Activated CD4-positive, CD25-positive, alpha-beta regulatory T cell treated with anti-CD3 and anti-CD28 coated beads, Interleukin-2, amount 50 U/mL, for 16 hours (primary cell): Measurements from ENCODE around the gene PURA.
"Not testable (repeated sequence)": the region's sequence is repeated elsewhere in the genome, so short reads cannot be mapped to it uniquely, and the experiment has no call there.

Experiments
- DNase-seq: peaks from one replicate; pipeline ENCODE4 v3.0.0-alpha.2; 2020; ENCODE audit warnings: low read depth, low spot score

The PURA gene

DNA sequence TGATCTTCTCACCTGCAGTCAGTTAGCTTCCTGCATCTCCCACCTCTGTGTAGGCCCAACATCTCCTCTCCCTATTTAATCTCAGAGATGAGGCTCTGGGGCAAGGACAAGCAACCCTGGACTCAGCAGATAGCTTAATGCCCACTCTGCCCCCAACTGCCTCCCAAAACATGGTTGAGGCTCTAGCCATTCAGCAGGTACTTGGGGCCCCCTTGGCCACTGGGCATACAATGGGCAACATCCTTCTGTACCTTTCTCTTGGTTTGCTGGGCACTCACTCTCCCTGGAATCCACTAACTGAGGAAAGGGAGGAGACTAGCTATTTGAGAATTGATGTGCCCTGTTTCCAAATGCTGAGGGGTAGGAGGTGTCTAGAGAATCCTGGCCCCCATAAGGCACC is 21.2 kb downstream of the PURA start:
- DNase-seq, result no peak

DNA sequence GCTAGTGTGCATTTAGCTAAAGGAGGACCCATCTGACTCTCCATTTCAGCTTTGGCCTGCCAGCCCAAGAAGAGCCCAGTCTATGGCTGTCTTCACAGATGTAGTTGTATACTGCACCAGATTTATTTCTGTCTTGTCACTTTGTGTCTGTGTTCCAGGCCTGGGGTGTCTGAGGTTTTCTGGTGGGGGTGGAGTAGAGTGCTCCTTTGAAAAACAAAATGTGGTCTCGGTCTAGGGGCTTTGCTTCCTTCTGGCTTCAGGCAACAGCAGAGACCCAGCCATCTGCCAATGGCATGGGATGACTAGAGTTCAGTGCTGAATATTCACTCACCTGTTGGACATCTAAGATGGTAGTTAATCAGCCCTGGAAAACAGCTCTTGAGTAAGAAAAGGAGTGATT is 22.7 kb downstream of the PURA start:
- no peak for DNase-seq

DNA sequence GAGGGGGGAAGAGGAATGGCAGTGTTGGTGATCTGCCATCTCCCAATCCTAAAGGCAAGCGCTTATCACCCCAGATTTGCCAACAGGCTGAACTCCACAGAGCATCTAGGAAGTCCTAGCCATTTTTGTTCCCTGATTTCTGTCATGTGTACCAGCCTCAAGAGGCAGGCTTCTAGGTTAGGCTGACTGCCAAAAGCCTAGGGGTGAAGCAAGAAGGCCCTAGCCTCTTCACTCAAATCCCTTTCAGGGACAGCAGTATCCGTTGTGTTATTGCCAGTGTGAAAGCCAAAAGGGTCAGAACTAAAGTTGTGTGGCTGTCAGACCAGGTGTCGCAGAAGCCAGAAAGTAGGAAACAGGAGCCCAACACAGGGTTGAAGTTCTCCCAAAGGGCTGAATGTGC is 26.5 kb downstream of the PURA start:
- DNase-seq, result no peak

- DNase-seq, result no peak
Observed at GRCh38 chr5:140141241-140141640, 27.3 kb downstream of the PURA start.

DNA sequence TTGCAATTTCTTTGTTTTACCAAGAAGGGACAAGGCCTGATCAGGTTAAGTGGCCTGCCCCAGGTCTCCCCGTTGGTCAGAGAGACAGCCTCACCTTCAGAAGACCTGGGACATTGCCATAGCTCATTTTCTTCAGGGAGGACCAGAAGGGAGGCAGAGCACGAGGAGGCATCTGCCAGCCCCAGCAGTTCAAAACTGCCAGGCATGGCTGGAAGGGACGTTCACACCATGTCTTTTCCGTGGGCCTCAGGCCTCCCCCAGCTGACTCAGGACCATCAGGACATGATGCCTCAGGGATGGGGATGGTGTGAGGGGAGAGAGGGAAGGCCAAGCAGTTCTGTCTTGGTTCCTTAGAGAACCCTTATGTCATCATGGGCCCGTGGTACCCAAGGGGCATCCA is 28.3 kb downstream of the PURA start:
- DNase-seq, result no peak

- DNase-seq, result no peak
Observed at GRCh38 chr5:140142856-140143255, 28.9 kb downstream of the PURA start.

GRCh38 chr5:140143521-140144258 is 29.8 kb downstream of the PURA start:
- DNase-seq, result no peak

DNA sequence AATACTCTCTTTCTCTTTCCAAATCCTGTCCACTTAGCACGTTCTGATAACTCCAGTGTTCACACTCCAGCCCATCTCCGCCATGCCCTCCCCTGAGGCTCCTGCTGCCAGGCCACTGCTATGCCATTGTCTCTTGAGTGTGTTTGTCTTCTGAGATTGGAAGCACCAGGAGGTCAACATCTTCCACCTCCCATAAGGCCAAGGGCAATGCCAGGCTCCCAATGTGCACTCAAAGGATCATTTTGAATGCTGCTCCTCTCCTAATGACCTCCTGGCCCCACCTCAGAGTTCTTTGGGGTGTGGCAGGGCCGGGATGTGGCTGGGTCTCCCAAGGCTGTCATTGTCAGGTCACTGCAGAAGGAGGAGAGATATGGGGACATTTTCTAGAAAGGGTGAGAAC is 31.3 kb downstream of the PURA start:
- no peak for DNase-seq

DNA sequence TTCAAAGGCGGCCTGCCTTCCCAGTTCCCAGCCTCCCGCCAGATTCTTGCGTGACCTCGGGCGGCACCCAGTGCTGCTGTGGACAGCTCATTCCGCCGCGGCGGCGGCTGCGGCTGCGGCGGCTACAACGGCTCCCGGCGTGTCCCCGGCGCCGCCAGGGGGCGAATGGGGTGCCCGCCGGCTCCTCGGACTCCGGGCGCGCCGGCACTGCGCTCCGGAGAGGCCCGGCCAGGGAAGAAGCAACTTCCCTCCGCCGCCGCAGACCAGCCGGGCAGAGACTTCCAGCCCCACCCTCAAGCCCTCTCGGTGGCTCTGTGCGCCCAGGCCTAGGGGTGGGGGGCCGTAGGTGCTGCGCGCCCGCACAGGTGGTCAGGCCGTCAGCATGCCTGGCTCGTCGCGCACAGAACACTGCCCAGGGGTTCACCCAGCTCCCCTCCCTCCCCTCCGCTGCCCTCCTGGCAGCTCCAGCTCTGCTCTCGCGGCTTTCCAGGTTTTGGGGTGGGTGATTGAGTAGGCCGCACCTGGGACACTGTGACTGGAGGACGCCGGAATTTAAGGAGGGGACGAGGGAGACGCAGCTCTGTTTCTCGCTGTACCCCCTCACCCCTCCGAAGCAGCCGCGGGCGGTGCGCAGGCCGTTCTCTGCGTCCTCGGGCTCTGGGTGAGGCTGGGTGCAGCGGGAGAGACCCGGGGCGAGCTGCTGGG is 32.1 kb downstream of the PURA start:
- DNase-seq, result no peak

DNA sequence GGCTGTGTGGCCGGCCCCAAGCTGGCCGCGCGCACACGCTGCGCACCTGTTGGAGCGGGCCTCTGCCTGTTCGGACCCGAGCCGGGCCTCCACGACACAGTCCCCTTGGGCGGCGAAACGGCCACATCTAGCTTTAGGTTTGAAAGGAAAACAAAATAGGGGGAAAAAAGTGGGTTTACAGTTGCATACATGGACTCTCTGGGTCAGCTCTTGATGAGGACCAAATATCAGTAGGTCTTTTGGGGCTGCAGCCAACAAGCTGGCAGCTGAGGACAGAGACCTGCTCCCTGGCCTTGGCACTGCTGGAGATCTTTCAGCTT is 32.6 kb downstream of the PURA start:
- DNase-seq, result no peak

GRCh38 chr5:140147460-140147859 is 33.6 kb downstream of the PURA start:
- DNase-seq, result no peak

DNA sequence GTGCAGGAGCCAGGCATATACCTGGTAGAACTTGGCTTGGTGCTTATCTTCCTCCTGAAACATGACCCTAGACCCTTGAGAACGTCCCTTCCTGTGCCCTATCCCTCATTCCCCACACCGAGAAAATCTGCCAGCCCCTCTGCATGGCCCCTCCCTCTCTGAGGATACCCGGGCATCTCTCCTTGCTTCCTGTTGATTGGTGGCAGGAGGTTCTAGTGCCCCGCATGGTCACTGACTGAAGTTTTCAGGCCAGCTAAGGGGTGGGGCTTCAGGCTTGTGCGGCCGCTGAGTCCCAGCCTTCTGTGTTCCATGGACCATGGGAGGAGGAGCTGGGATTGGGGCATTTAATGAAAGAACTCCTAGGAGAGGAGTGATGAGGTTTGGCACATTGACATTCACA is 34.6 kb downstream of the PURA start:
- no peak for DNase-seq

DNA sequence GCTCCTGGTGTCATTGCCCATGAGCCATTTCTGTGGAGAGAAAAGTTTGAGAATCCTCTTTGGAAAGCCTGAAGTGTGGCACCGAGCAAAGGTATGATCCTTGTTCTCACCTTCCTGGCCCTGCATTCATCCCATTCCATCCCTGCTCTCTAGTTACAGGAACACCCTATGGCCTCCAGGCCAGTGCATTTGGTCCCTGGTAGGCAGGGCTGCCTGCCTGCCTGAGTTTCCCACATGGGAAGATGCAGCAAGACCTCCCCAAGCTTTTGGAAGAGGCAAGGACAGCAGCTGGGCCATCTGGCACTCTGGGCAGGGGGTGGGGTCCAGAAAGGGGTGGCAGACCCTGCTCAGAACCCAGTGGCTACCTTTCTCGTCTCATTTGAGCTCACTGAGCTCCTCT is 36.3 kb downstream of the PURA start:
- no peak for DNase-seq

DNA sequence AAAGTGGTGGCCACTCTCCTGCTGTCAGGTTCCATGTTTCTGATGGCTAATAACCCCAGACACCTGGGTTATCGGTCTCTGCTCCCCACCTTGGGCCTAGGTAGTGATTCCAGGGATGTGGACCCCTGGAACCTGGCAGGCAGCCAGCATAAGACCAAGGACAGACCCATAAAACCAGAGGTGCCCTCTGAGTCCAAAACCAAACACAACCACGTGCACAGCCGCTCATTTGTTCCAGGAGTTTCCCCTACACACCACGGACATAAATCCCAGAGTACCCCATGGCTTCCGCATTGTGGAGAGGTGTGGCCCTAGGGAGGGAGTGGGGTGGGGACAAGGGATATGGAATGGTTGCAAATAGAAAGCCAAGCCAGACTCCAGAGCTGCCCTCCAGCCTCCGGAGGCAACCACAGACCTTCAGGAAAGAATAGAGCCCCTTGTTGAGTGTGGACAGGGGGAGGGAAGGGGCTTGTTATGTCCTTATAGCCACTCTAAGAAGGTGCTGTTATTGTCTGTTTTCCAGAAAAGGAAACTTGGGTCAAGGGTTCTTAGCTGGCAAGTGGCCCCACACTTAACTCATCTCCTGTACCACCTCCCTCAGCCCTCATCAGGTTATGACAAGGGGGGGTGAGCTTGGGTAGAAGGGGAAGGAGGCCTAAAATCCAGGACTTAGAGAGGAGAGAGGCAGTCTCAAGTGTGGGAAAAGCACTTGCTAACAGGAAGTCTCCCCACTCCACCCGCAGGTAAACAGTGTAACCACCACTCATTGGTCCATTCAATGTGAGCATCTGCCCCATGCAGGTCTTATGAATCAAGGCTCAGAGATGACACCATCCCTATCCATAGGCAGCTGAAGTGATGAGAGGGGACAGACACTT is 37.5 kb downstream of the PURA start:
- DNase-seq, result no peak

DNA sequence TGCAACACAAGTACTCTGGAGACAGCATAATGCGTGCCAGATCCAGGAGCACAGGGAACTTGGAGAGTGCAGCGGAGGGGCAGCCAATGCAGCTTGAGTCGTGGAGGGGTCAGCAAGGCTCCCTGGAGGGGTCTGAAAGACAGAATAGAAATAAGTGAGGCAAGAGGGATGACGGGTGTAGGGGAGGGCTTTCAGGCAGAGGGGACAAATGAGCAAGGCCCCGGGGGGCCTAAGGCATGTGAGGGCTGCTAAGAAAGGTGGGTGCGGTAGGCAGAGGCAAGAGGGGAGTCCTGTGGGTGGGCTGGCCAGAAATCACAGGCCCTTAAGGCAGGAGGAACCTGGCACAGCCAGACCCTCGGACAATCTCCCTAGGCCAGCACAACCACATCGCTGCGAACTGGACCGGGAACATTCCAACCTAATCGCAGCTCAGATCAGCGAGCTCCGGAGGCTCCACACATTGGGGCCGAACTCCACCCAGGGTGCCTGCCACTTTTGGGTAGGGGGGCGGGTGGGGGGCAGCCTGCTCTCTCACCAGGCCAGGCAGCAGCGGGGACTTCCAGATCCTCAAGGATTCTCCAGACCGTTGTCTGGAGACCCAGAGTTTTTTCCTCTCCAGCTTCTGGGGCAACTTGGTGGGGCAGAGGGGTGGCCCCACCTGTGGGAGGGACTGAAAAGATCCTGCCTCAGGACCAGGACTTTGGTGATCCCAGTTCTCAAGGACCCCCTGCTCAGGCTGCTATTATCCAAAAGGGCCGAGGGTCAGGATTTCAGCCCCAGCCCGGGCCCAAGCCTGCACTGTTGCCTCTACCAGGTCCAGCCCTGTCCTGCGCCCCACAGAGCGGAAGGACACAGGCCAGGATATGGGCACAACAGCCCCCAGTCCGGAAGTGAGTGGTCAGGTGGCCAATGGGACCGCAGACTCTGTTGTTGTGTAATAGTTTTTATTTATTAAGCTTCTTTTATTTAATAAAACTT is 38.4 kb downstream of the PURA start:
- no peak for DNase-seq

- no peak for DNase-seq
Observed at GRCh38 chr5:140153255-140153654, 39.3 kb downstream of the PURA start.

GRCh38 chr5:140153905-140154304 is 40.0 kb downstream of the PURA start:
- DNase-seq, result no peak

- DNase-seq, result not testable (repeated sequence)
Observed at GRCh38 chr5:140154710-140155381, 40.9 kb downstream of the PURA start.

GRCh38 chr5:140157032-140157781 is 43.3 kb downstream of the PURA start:
- DNase-seq, result peak; percentile 73
